ENCODE measurements around the gene ARRB2.

Gene ARRB2

GRCh38 chr17:4725646-4726310 is 15.3 kb downstream of the ARRB2 start:
- DNase-seq (ENCODE audit: low read depth in 2 of 2): no peak

GRCh38 chr17:4728124-4728523 is 17.7 kb downstream of the ARRB2 start:
- DNase-seq (ENCODE audit: low read depth in 2 of 2): no peak

- DNase-seq (ENCODE audit: low read depth in 2 of 2): no peak
Observed at GRCh38 chr17:4733073-4733531, 22.7 kb downstream of the ARRB2 start.

DNA sequence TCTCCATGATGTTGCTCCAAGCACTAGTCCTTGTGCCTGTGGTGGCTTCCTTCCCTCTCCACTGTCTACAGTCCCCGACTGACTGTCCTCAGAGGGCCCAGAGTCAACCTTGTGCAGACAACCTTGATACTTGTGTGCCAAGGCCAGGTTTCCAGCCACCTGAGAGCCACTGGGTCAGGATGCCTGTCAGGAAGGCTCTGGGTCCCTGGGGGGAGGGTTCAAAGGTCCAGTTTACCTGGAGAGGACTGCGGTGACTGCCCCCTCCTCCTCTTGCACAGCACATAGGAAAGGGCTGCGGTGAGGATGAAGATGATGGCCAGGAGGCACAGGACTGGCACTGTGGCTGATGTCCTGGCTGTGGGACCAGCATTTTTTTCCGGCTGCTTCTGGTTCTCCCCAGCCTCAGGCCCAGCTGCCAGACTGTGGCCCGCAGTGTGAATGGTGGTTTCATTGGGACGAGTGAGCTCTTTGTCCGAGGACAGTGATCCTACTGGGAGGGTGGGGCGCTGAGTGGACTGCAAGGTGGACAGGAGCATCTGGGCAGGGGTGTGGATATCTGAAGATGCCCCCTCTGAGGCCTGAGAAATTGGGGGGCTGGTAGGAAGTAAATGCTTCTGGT is 24.5 kb downstream of the ARRB2 start:
- no peak for DNase-seq (ENCODE audit: low read depth in 2 of 2)

DNA sequence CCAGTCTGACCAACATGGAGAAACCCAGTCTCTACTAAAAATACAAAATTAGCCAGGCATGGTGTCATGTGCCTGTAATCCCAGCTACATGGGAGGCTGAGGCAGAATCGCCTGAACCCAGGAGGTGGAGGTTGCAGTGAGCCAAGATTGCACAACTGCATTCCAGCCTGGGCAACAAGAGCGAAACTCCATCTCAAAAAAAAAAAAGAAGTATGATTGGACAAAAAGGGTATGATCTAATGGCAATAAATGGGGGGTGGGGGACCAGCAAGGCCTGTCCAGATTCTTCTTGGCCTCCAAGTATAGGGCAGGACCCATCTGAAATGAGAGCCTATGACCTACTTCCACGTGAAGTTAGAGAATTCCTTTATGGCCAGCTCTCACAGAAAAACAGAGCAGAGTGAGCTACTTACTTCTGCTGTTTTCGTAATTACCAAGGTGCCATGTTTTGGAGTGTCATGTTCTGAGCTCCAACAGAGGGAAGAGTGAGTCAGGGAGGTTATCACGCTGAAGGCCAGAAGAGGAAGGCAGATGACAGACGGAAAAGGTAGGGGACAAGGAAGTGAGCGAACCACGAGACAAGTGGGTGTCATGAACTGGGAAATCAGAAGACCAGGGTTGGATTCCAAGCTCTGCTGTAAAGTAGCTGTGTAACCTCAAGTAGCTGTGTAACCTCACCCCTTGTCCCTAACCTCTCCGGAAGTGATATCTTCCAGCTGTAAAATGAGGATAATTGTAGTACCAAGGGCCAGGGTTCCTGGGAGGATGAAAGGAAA is 25.6 kb downstream of the ARRB2 start:
- DNase-seq (ENCODE audit: low read depth in 2 of 2): no peak

DNA sequence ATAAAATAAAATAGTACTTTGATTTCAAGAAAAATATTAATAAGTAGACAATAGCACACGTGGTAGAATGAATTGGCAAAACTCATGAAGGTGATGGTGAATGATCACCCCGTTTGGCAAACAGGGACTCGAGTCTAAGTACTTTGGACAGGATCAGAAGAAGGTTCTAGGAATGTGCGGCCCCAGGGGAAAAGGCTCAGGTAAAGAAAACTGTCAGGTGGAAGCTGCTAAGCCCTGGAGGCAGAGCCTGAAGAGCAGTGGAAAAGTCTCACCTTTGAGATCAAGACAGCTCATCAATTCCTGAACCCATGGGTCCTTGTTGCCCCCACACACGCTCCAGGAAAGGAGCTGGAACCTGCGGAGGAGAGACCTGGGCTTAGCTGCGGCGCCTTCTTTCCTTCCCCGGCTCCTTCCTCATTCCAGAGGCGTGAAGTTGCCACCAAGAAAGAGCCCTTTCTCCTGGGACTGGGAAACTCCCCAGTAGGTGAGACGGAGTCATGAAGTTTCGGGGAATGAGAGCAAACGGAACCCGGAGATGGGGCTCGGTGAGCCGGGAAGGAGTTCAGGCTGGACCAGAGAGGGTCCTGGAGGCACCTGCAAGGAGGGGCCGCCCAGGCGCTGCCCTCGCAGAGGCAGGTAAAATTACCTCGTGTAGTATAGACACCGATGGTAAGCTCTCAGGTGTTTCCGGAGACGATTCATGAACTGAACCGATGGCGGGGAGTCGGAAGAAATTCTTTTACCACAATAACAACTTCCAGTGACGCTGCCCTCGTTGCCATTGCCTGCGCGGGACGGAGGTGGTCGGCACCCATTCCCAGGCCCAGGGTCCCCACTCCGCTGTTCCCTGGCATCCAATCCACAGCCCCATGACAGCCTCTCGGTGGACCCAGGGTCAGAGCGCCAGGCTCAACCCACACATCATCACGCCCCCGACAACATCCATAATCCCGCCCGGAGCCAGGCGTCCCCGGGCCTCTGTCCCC is 28.0 kb downstream of the ARRB2 start:
- no peak for DNase-seq (ENCODE audit: low read depth in 2 of 2)

GRCh38 chr17:4739122-4740024 is 28.9 kb downstream of the ARRB2 start, which contains the start of the genes CXCL16 and ZMYND15:
CXCL16 (minus strand) TSS chr17:4739928; CDS start chr17:4739339, 589 bp downstream.
ZMYND15 (plus strand) TSS chr17:4739833; CDS start chr17:4740549, 716 bp downstream.
- DNase-seq (ENCODE audit: low read depth in 2 of 2): peak in 1 of 2 experiments; percentile 38

GRCh38 chr17:4740025-4740351 is 29.6 kb downstream of the ARRB2 start:
- DNase-seq (ENCODE audit: low read depth in 2 of 2): no peak

DNA sequence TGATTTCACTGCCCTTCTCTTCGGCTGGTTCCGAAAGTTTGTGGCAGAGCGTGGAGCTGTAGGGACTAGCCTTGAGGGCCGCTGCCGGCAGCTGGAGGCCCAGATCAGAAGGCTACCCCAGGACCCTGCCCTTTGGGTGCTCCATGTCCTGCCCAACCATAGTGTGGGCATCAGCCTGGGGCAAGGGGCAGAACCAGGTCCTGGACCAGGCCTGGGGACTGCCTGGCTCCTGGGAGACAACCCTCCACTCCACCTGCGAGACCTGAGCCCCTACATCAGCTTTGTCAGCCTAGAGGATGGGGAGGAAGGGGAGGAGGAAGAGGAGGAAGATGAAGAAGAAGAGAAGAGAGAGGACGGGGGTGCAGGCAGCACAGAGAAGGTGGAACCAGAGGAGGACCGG is 30.2 kb downstream of the ARRB2 start:
- no peak for DNase-seq (ENCODE audit: low read depth in 2 of 2)

DNA sequence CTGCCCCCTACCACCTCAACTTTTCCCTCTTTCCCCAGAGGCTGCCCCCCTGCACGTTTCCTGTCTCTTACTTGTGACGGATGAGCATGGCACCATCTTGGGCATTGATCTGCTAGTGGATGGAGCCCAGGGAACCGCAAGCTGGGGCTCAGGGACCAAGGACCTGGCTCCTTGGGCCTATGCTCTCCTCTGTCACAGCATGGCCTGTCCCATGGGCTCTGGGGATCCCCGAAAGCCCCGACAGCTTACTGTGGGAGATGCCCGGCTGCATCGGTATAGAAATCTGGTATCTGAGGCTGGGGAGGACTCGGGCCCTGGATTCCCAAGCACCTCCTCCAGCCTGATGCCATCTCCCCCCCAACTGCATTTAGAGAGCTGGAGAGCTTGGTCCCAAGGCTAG is 31.1 kb downstream of the ARRB2 start:
- DNase-seq (ENCODE audit: low read depth in 2 of 2): no peak

GRCh38 chr17:4742133-4742532 is 31.7 kb downstream of the ARRB2 start:
- no peak for DNase-seq (ENCODE audit: low read depth in 2 of 2)

DNA sequence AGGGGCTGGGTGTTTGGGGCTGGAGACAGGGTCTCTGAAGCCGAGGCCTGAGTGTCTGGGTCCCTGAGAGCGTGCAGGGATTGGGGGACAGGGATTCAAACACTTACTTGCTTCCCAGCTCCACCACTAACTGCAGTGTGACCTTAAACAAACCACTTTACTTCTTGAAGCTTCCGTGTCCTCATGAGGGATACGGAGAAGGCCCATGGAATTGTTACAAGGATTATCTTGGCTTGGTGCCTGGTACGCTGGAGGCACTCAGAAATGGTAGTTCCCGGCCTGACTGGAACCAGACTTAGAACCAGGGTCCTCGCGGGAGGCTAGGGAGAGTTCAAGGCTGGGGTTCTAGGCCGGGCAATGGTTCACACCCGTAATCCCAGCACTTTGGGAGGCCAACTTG is 32.2 kb downstream of the ARRB2 start:
- DNase-seq (ENCODE audit: low read depth in 2 of 2): no peak

- no peak for DNase-seq (ENCODE audit: low read depth in 2 of 2)
Observed at GRCh38 chr17:4743216-4743615, 32.8 kb downstream of the ARRB2 start.

- no peak for DNase-seq (ENCODE audit: low read depth in 2 of 2)
Observed at GRCh38 chr17:4743898-4744297, 33.5 kb downstream of the ARRB2 start.

- no peak for DNase-seq (ENCODE audit: low read depth in 2 of 2)
Observed at GRCh38 chr17:4744999-4745969, 34.9 kb downstream of the ARRB2 start.

DNA sequence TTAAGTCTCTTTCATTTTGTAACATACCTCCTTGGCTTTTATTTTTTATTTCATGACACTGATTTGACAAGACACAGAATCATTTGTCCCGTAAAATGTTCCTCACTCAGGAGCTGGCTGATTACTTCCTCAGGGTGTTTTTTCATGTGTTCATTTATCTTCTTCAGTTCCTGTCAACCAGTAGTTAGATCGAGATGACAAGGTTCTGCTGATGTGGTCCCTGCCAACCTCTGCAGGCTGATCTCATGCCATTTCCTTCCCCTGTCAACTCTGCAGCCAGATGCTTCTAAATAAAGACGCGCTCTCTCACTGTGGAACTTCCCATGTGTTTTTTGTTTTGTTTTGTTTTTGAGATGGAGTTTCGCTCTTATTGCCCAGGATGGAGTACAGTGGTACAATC is 37.4 kb downstream of the ARRB2 start:
- DNase-seq (ENCODE audit: low read depth in 2 of 2): no peak

- no peak for DNase-seq (ENCODE audit: low read depth in 2 of 2)
Observed at GRCh38 chr17:4748686-4749085, 38.3 kb downstream of the ARRB2 start.

- no peak for DNase-seq (ENCODE audit: low read depth in 2 of 2)
Observed at GRCh38 chr17:4750606-4751005, 40.2 kb downstream of the ARRB2 start.

DNA sequence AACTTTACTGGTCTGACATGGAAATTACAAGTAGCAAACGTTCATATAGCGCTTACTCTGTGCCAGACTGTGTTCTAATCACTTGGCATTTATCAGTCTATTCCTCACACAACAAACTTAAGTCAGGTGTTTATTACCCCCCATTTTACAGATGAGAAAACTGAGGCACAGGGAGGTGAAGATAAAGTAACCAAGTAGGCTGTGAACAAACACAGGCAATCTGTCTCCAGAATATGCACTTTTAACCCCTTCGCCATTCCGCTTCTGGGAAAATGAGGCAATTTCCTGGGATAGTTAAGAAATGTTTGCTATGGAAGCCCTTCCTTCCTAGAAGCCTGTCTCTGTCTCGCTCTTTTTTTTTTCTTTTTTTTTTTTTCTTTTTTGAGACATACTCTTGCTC is 41.5 kb downstream of the ARRB2 start:
- DNase-seq (ENCODE audit: low read depth in 2 of 2): no peak
